Neural cell (in vitro differentiated cells): ENCODE measurements around the gene ZDHHC18. TPM values are rescaled to one million over a fixed set of nuclear protein-coding genes. Genes with fewer than 3 reads are reported as not detected.

ENCODE experiments used
- H2AFZ ChIP-seq: fragments of 200-600, 300-800 bp; sonication (generic), shearing (Covaris generic); 2 replicates; pipeline ENCODE4 v1.6.0; 2014; ENCODE audit warnings: low read depth, mild to moderate bottlenecking, antibody characterized with exemption, low read length, moderate library complexity
- H3F3A ChIP-seq: fragments of 200-600 bp; shearing (Covaris generic); 2 replicates; pipeline ENCODE4 v1.6.1; 2016; ENCODE audit warnings: mild to moderate bottlenecking, moderate library complexity, mixed read lengths, antibody characterized with exemption, low read length; ENCODE audit not compliant: insufficient read depth, poor library complexity, severe bottlenecking
- H3K27ac ChIP-seq: fragments of 200-600, 300-800 bp; sonication (generic), shearing (Covaris generic); 2 replicates; pipeline ENCODE4 v1.5.1; 2014; ENCODE audit warnings: mild to moderate bottlenecking, low read length, moderate library complexity
- H3K27me3 ChIP-seq: fragments of 300-800, 200-600 bp; sonication (generic), shearing (Covaris generic); 2 replicates; pipeline ENCODE4 v1.6.0; 2014; ENCODE audit warnings: mild to moderate bottlenecking, low read depth, low read length, moderate library complexity; ENCODE audit not compliant: insufficient read depth
- H3K36me3 ChIP-seq: fragments of 300-800, 200-600 bp; sonication (generic), shearing (Covaris generic); 2 replicates; pipeline ENCODE4 v1.5.1; 2014; ENCODE audit warnings: mild to moderate bottlenecking, antibody characterized with exemption, low read length, moderate library complexity; ENCODE audit not compliant: insufficient read depth
- H3K4me2 ChIP-seq: fragments of 300-800, 200-600 bp; sonication (generic), shearing (Covaris generic); 2 replicates; pipeline ENCODE4 v1.6.0; 2014; ENCODE audit warnings: mild to moderate bottlenecking, low read length
- H3K4me3 ChIP-seq: fragments of 300-800, 200-600 bp; sonication (generic), shearing (Covaris generic); 2 replicates; pipeline ENCODE4 v1.5.1; 2014; ENCODE audit warnings: mild to moderate bottlenecking, low read length, moderate library complexity
- H3K79me2 ChIP-seq: fragments of 200-600 bp; shearing (Covaris generic); replicated peaks from 2 replicates; pipeline ENCODE4 v1.6.0; 2014; ENCODE audit warnings: mild to moderate bottlenecking, low read length, moderate library complexity; ENCODE audit not compliant: insufficient read depth
- H3K9ac ChIP-seq: fragments of 300-800, 200-600 bp; sonication (generic), shearing (Covaris generic); 2 replicates; pipeline ENCODE4 v1.6.1; 2016; ENCODE audit warnings: mild to moderate bottlenecking, low read length, mixed read lengths
- H3K9me2 ChIP-seq: fragments of 200-600 bp; shearing (Covaris generic); 2 replicates; pipeline ENCODE4 v1.6.1; 2016; ENCODE audit warnings: mild to moderate bottlenecking, low read length, mixed read lengths; ENCODE audit not compliant: insufficient read depth
- H3K9me3 ChIP-seq: fragments of 200-600, 300-800 bp; sonication (generic), shearing (Covaris generic); 2 replicates; pipeline ENCODE4 v1.6.1; 2016; ENCODE audit warnings: mild to moderate bottlenecking, mixed run types, low read length, moderate library complexity, mixed read lengths
- H4K20me1 ChIP-seq: fragments of 200-600 bp; shearing (Covaris generic); 2 replicates; pipeline ENCODE4 v1.6.1; 2016; ENCODE audit warnings: mild to moderate bottlenecking, mixed run types; ENCODE audit not compliant: insufficient read depth
- CTCF ChIP-seq: fragments of 450-650 bp; IDR thresholded peaks from 2 replicates; pipeline ENCODE4 v1.5.1; 2014; ENCODE audit warnings: antibody characterized with exemption, mild to moderate bottlenecking, moderate library complexity; ENCODE audit not compliant: poor library complexity, severe bottlenecking
- EP300 ChIP-seq: fragments of 450-650 bp; conservative IDR thresholded peaks from 2 replicates; pipeline ENCODE4 v1.6.1; 2014; ENCODE audit warnings: antibody characterized with exemption, mild to moderate bottlenecking, moderate library complexity; ENCODE audit not compliant: poor library complexity, severe bottlenecking
- EZH2 ChIP-seq: fragments of 200-600, 300-800 bp; shearing (Covaris generic), sonication (generic); IDR thresholded peaks from 2 replicates; pipeline ENCODE4 v1.6.1; 2014; ENCODE audit warnings: antibody characterized with exemption, low read length, borderline replicate concordance, mild to moderate bottlenecking; ENCODE audit not compliant: insufficient read depth, poor library complexity, severe bottlenecking
- MXI1 ChIP-seq: fragments of 450-650 bp; conservative IDR thresholded peaks from 2 replicates; pipeline ENCODE4 v1.6.1; 2014; ENCODE audit warnings: antibody characterized with exemption, mild to moderate bottlenecking; ENCODE audit not compliant: poor library complexity, severe bottlenecking
- POLR2AphosphoS5 ChIP-seq: IDR thresholded peaks from 2 replicates; pipeline ENCODE4 v1.6.1; 2012
- RAD21 ChIP-seq: fragments of 450-650 bp; conservative IDR thresholded peaks from 2 replicates; pipeline ENCODE4 v1.6.1; 2014; ENCODE audit warnings: antibody characterized with exemption, mild to moderate bottlenecking, moderate library complexity
- REST ChIP-seq: IDR thresholded peaks from 2 replicates; pipeline ENCODE4 v1.6.1; 2012; ENCODE audit warnings: borderline replicate concordance
- SMC3 ChIP-seq: fragments of 450-650 bp; conservative IDR thresholded peaks from 2 replicates; pipeline ENCODE4 v1.6.1; 2014; ENCODE audit warnings: antibody characterized with exemption, mild to moderate bottlenecking, moderate library complexity; ENCODE audit not compliant: poor library complexity
- TAF1 ChIP-seq: IDR thresholded peaks from 2 replicates; pipeline ENCODE4 v1.6.1; 2012; ENCODE audit warnings: low read depth
- polyA plus RNA-seq: library from polyadenylated mRNA; depleted of rRNA; stranded (reverse); fragments of >200 nt; gene quantifications from 2 replicates; pipeline ENCODE4 v1.2.3, GENCODE V29; 2014

Gene ZDHHC18
- polyA plus RNA-seq, 1 donor from 2014 or later: 23.7 TPM

- H3K79me2 ChIP-seq: peaks cover 20% of the 10 kb centered on the region
- no peaks in the 10 kb centered on the region for H3F3A ChIP-seq
- H3K4me3 ChIP-seq: no peak overlapping the region
- H2AFZ ChIP-seq: no peak overlapping the region
- H3K36me3 ChIP-seq: no peaks in the 10 kb centered on the region
- no peak overlapping the region for H3K4me2 ChIP-seq
- no peaks in the 10 kb centered on the region for H3K9me2 ChIP-seq
- no peaks in the 10 kb centered on the region for H3K9me3 ChIP-seq
- H4K20me1 ChIP-seq: no peaks in the 10 kb centered on the region
- H3K9ac ChIP-seq: no peak overlapping the region
- H3K27ac ChIP-seq: no peak overlapping the region
- TF ChIP-seq SMC3: no peak
- TF ChIP-seq EZH2: no peak
- no peak for TF ChIP-seq CTCF
- TF ChIP-seq MXI1: no peak
- TF ChIP-seq POLR2AphosphoS5: no peak
- no peak for TF ChIP-seq EP300
- TF ChIP-seq REST: no peak
- TF ChIP-seq TAF1: no peak
- TF ChIP-seq RAD21: no peak
- no peaks in the 10 kb centered on the region for H3K27me3 ChIP-seq
These were observed 5.9 kb downstream of the ZDHHC18 start for GRCh38 chr1:26832249-26832960.

GRCh38 chr1:26833432-26834405, 7.2 kb downstream of the ZDHHC18 start:
- peaks cover 10% of the 10 kb centered on the region for H3K79me2 ChIP-seq

More at GRCh38 chr1:26833432-26834405, 7.2 kb downstream of the ZDHHC18 start:
- no peaks in the 10 kb centered on the region for H3F3A ChIP-seq
- H3K4me2 ChIP-seq: no peak overlapping the region
- no peak overlapping the region for H2AFZ ChIP-seq
- no peak for TF ChIP-seq REST
- no peak for TF ChIP-seq EP300
- no peak for TF ChIP-seq CTCF
- TF ChIP-seq RAD21: no peak
- TF ChIP-seq TAF1: no peak
- TF ChIP-seq POLR2AphosphoS5: no peak
- no peak for TF ChIP-seq MXI1
- TF ChIP-seq SMC3: no peak
- no peak for TF ChIP-seq EZH2
- no peak overlapping the region for H3K4me3 ChIP-seq
- no peaks in the 10 kb centered on the region for H4K20me1 ChIP-seq
- H3K9ac ChIP-seq: no peak overlapping the region
- H3K27ac ChIP-seq: no peak overlapping the region
- H3K36me3 ChIP-seq: no peaks in the 10 kb centered on the region
- H3K9me3 ChIP-seq: no peaks in the 10 kb centered on the region
- H3K27me3 ChIP-seq: no peaks in the 10 kb centered on the region
- no peaks in the 10 kb centered on the region for H3K9me2 ChIP-seq
